Astrocyte of the hippocampus (primary cell): ENCODE data around the gene ANGPTL3.

Source experiments
- DNase-seq: peaks from one replicate; pipeline ENCODE4 v3.0.0; 2011; ENCODE audit warnings: low read depth, low spot score

ANGPTL3 gene

GRCh38 chr1:62628506-62628905 lies 31.2 kb downstream of the ANGPTL3 start:
- DNase-seq = no peak

- DNase-seq = no peak
Observed at GRCh38 chr1:62637392-62638105, 40.2 kb downstream of the ANGPTL3 start.

- DNase-seq = no peak
Observed at GRCh38 chr1:62643283-62643682, 46.0 kb downstream of the ANGPTL3 start.

- DNase-seq = no peak
Observed at GRCh38 chr1:62652387-62652786, 55.1 kb downstream of the ANGPTL3 start.

GRCh38 chr1:62654744-62655143 lies 57.4 kb downstream of the ANGPTL3 start:
- no peak for DNase-seq
